ENCODE data around the gene TSTD1.

DNA sequence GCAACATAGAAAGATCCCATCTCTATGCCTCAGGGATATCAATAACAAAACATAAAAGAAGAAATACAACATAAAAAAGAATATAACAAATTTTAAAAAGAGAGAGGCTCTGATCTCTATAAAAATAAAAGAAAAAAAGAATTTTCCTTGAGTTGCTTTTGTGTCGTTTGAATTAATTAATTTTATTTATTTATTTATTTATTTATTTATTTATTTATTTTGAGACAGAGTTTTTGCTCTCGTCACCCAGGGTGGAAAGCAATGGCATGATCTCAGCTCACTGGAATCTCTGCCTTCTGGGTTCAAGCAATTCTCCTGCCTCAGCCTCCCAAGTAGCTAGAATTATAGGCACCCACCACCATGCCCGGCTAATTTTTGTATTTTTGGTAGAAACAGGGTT lies 26.3 kb downstream of the TSTD1 start:
- TF ChIP-seq FOXP1 (CRISPR knock-in tag; IDR thresholded peaks at IDR 0.05; ENCODE audit: borderline replicate concordance) (no peak), CTCF (IDR thresholded peaks at IDR 0.05) (no peak), ZNF263 (CRISPR knock-in tag; IDR thresholded peaks at IDR 0.05; ENCODE audit: low read depth) (no peak), ZNF671 (CRISPR knock-in tag; IDR thresholded peaks at IDR 0.05) (no peak), GRHL2 (CRISPR knock-in tag; IDR thresholded peaks at IDR 0.05; ENCODE audit: insufficient replicate concordance, severe bottlenecking) (no peak), TP53 (CRISPR knock-in tag; IDR thresholded peaks at IDR 0.05) (no peak), ZNF232 (CRISPR knock-in tag; IDR thresholded peaks at IDR 0.05) (no peak), EMX1 (CRISPR knock-in tag; IDR thresholded peaks at IDR 0.05) (no peak)
- TF ChIP-seq, protein P1, sequence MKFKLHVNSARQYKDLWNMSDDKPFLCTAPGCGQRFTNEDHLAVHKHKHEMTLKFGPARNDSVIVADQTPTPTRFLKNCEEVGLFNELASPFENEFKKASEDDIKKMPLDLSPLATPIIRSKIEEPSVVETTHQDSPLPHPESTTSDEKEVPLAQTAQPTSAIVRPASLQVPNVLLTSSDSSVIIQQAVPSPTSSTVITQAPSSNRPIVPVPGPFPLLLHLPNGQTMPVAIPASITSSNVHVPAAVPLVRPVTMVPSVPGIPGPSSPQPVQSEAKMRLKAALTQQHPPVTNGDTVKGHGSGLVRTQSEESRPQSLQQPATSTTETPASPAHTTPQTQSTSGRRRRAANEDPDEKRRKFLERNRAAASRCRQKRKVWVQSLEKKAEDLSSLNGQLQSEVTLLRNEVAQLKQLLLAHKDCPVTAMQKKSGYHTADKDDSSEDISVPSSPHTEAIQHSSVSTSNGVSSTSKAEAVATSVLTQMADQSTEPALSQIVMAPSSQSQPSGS (CRISPR knock-in tag; IDR thresholded peaks at IDR 0.05; ENCODE audit: borderline replicate concordance, low read depth): no peak
- TF ChIP-seq, protein P2, sequence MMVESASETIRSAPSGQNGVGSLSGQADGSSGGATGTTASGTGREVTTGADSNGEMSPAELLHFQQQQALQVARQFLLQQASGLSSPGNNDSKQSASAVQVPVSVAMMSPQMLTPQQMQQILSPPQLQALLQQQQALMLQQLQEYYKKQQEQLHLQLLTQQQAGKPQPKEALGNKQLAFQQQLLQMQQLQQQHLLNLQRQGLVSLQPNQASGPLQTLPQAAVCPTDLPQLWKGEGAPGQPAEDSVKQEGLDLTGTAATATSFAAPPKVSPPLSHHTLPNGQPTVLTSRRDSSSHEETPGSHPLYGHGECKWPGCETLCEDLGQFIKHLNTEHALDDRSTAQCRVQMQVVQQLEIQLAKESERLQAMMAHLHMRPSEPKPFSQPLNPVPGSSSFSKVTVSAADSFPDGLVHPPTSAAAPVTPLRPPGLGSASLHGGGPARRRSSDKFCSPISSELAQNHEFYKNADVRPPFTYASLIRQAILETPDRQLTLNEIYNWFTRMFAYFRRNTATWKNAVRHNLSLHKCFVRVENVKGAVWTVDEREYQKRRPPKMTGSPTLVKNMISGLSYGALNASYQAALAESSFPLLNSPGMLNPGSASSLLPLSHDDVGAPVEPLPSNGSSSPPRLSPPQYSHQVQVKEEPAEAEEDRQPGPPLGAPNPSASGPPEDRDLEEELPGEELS (CRISPR knock-in tag; IDR thresholded peaks at IDR 0.05): no peak
- TF ChIP-seq, protein P3, sequence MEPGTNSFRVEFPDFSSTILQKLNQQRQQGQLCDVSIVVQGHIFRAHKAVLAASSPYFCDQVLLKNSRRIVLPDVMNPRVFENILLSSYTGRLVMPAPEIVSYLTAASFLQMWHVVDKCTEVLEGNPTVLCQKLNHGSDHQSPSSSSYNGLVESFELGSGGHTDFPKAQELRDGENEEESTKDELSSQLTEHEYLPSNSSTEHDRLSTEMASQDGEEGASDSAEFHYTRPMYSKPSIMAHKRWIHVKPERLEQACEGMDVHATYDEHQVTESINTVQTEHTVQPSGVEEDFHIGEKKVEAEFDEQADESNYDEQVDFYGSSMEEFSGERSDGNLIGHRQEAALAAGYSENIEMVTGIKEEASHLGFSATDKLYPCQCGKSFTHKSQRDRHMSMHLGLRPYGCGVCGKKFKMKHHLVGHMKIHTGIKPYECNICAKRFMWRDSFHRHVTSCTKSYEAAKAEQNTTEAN (CRISPR knock-in tag; IDR thresholded peaks at IDR 0.05): no peak
- TF ChIP-seq, protein P4, sequence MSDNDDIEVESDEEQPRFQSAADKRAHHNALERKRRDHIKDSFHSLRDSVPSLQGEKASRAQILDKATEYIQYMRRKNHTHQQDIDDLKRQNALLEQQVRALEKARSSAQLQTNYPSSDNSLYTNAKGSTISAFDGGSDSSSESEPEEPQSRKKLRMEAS (CRISPR knock-in tag; IDR thresholded peaks at IDR 0.05): no peak

Measured in WTC11 (cell line).